ENCODE data around the gene KCNH2.

The KCNH2 gene

DNA sequence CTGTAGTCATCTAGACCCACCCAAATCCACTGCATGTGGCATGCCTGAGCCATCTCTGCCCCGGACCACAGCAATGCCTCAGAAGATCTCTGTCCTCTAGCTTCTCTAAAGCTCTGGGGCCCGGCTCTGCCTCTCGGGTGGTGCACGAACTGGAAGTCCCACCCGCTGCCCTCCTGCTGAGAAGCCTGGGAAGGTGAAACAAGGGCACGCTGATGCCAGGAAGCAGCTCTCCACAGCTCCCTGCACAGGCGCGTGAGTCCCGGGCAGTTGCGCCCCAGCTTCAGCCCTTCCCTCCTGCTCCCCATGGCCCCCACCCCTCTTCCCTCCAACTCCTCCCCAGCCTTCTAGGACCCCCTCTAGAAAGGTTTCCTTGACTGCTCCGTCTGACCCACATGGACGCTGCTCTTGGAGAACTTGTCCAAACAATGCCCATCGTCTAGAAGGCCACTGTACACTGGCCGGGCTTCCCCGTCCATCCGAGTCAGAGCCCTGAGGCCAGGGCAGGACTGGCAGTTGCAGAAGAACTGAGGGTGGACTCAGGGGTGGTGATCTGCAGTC, 12.8 kb downstream of the KCNH2 start:
- Histone ChIP-seq H3K4me1 (ENCODE audit: control insufficient read depth, low read length) (peaks cover 8% of the 10 kb centered on the region), H3K4me2 (ENCODE audit: low read length) (no peak overlapping the region)

DNA sequence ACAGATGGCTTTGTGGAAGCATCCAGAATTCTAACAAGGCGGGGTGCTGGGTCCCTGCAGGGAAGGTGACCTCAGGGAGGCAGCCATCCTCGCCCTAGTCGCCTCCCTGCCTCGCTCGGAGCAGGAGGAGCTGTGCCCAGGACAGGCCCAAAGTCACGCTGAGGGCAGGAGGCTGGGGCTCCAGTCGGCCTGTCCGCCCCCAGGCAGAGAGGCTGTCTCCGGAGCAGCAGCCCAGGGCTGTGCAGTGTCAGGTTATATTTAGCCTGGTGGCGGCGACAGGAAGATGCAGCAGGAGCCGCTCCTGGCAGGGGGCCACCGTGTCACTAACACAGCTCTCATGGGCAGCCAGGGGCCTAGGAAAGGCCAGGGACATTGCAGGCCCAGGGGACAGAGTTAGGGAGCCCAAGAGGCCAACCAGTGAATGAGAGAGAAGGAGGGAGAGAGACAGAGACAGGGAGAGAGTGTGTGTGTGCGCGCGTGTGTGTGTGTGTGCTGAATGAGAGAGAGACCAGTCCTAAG, 13.5 kb downstream of the KCNH2 start:
- no peak for TF ChIP-seq CTCF (IDR thresholded peaks at IDR 0.05; ENCODE audit: low read depth, low read length, poor library complexity, severe bottlenecking)
- no peak for TF ChIP-seq EZH2phosphoT487 (IDR thresholded peaks at IDR 0.05; ENCODE audit: borderline replicate concordance, low read length)
- H3K4me2 ChIP-seq (ENCODE audit: low read length): no peak overlapping the region
- H3K4me1 ChIP-seq (ENCODE audit: control insufficient read depth, low read length): peaks cover 8% of the 10 kb centered on the region
- 0 out of 2 replicates have a peak, but pooled peaks cover 14% of the 10 kb centered on the region for H3K27me3 ChIP-seq (ENCODE audit: control insufficient read depth, low read length)
- H3F3A ChIP-seq (ENCODE audit: control insufficient read depth, insufficient read depth): 0 out of 2 replicates have a peak, but pooled peaks cover 3% of the 10 kb centered on the region
- H3K9me3 ChIP-seq (ENCODE audit: control insufficient read depth, insufficient read depth, low read length): no peaks in the 10 kb centered on the region
- H3K9me2 ChIP-seq (replicated peaks; ENCODE audit: control insufficient read depth, low read length): no peaks in the 10 kb centered on the region
- no peak overlapping the region for H3K4me3 ChIP-seq (ENCODE audit: low read length)
- no peaks in the 10 kb centered on the region; the same call in 1 of the 2 replicates for H4K20me1 ChIP-seq (ENCODE audit: control insufficient read depth, insufficient read depth, low read depth, low read length)
- no peaks in the 10 kb centered on the region for H3K79me2 ChIP-seq (ENCODE audit: control insufficient read depth, low read length)
- no peak overlapping the region for H3K27ac ChIP-seq (ENCODE audit: low read depth, low read length)
- no peaks in the 10 kb centered on the region for H3K36me3 ChIP-seq (ENCODE audit: control insufficient read depth, low read length)

More for the DNA sequence above, 12.8 kb downstream of the KCNH2 start:
- no peak for TF ChIP-seq CTCF (IDR thresholded peaks at IDR 0.05; ENCODE audit: low read depth, low read length, poor library complexity, severe bottlenecking)
- H3K9me2 ChIP-seq (replicated peaks; ENCODE audit: control insufficient read depth, low read length): no peaks in the 10 kb centered on the region
- H3F3A ChIP-seq (ENCODE audit: control insufficient read depth, insufficient read depth): no peaks in the 10 kb centered on the region
- H3K27ac ChIP-seq (ENCODE audit: low read depth, low read length): no peak overlapping the region
- H3K27me3 ChIP-seq (ENCODE audit: control insufficient read depth, low read length): 0 out of 2 replicates have a peak, but pooled peaks cover 14% of the 10 kb centered on the region
- no peaks in the 10 kb centered on the region; the same call in 1 of the 2 replicates for H4K20me1 ChIP-seq (ENCODE audit: control insufficient read depth, insufficient read depth, low read depth, low read length)
- H3K36me3 ChIP-seq (ENCODE audit: control insufficient read depth, low read length): no peaks in the 10 kb centered on the region
- no peak overlapping the region for H3K4me3 ChIP-seq (ENCODE audit: low read length)
- no peaks in the 10 kb centered on the region for H3K9me3 ChIP-seq (ENCODE audit: control insufficient read depth, insufficient read depth, low read length)
- no peaks in the 10 kb centered on the region for H3K79me2 ChIP-seq (ENCODE audit: control insufficient read depth, low read length)

GRCh38 chr7:150963707-150964559, 14.2 kb downstream of the KCNH2 start:
- 0 out of 2 replicates have a peak, but pooled peaks cover 14% of the 10 kb centered on the region for H3K27me3 ChIP-seq (ENCODE audit: control insufficient read depth, low read length)
- H3K36me3 ChIP-seq (ENCODE audit: control insufficient read depth, low read length): no peaks in the 10 kb centered on the region
- no peaks in the 10 kb centered on the region for H3K9me3 ChIP-seq (ENCODE audit: control insufficient read depth, insufficient read depth, low read length)
- H3K27ac ChIP-seq (ENCODE audit: low read depth, low read length): no peak overlapping the region
- no peak overlapping the region for H3K4me3 ChIP-seq (ENCODE audit: low read length)
- no peaks in the 10 kb centered on the region for H3K9me2 ChIP-seq (replicated peaks; ENCODE audit: control insufficient read depth, low read length)
- TF ChIP-seq CTCF (IDR thresholded peaks at IDR 0.05; ENCODE audit: low read depth, low read length, poor library complexity, severe bottlenecking): no peak
- no peak for TF ChIP-seq EZH2phosphoT487 (IDR thresholded peaks at IDR 0.05; ENCODE audit: borderline replicate concordance, low read length)
- no peaks in the 10 kb centered on the region; the same call in 1 of the 2 replicates for H4K20me1 ChIP-seq (ENCODE audit: control insufficient read depth, insufficient read depth, low read depth, low read length)
- H3K79me2 ChIP-seq (ENCODE audit: control insufficient read depth, low read length): no peaks in the 10 kb centered on the region
- H3F3A ChIP-seq (ENCODE audit: control insufficient read depth, insufficient read depth): 0 out of 2 replicates have a peak, but pooled peaks cover 3% of the 10 kb centered on the region
- H3K4me1 ChIP-seq (ENCODE audit: control insufficient read depth, low read length): peaks cover 8% of the 10 kb centered on the region
- no peak overlapping the region for H3K4me2 ChIP-seq (ENCODE audit: low read length)
